ENCODE results near the gene KLHDC8A.

KLHDC8A gene

GRCh38 chr1:205303247-205303888 lies 53.4 kb downstream of the KLHDC8A start:
- Histone ChIP-seq H3K4me1 (ENCODE audit: control insufficient read depth, low read depth, low read length) (peaks cover 16% of the 10 kb centered on the region), H3K36me3 (ENCODE audit: control insufficient read depth, insufficient read depth, low read length) (peaks cover 15% of the 10 kb centered on the region)

GRCh38 chr1:205301842-205302588 lies 54.7 kb downstream of the KLHDC8A start:
- H2AK5ac ChIP-seq (ENCODE audit: low read length), result peak overlapping the region; percentile 81
- no CpG with 5 or more reads among the region's 6 CpGs for WGBS (ENCODE audit: extremely low coverage, insufficient coverage, low lambda C conversion rate)
- H3K56ac ChIP-seq (ENCODE audit: low read length), result peak overlapping the region; percentile 81
- H4K8ac ChIP-seq (ENCODE audit: low read depth, low read length), result no peak overlapping the region
- H3K4me2 ChIP-seq (ENCODE audit: low read length), result peak overlapping the region; percentile 7
- peak overlapping the region; percentile 68 for H3K18ac ChIP-seq (ENCODE audit: low read length)
- H3K36me3 ChIP-seq (ENCODE audit: control insufficient read depth, insufficient read depth, low read length), result peaks cover 11% of the 10 kb centered on the region
- H3K4me3 ChIP-seq (ENCODE audit: low read length), result no peak overlapping the region
- H3K4ac ChIP-seq (ENCODE audit: low read depth, low read length), result peak overlapping the region; percentile 74
- H3K23ac ChIP-seq (ENCODE audit: low read length), result peak overlapping the region; percentile 29
- peak overlapping the region; percentile 69 for H3K9ac ChIP-seq (ENCODE audit: low read length)
- no peaks in the 10 kb centered on the region for H3K79me1 ChIP-seq (ENCODE audit: low read length)
- peak overlapping the region; percentile 92 for H3K27ac ChIP-seq (ENCODE audit: low read depth, low read length)
- peaks cover 21% of the 10 kb centered on the region for H3K4me1 ChIP-seq (ENCODE audit: control insufficient read depth, low read depth, low read length)
- peak; percentile 48 for DNase-seq
- H3K27me3 ChIP-seq (ENCODE audit: insufficient read depth, low read length, poor library complexity), result no peaks in the 10 kb centered on the region
- no peak overlapping the region for H2BK15ac ChIP-seq (replicated peaks; ENCODE audit: low read depth)
- H3K79me2 ChIP-seq (ENCODE audit: control insufficient read depth, insufficient read depth, low read length), result no peaks in the 10 kb centered on the region
- H2BK5ac ChIP-seq (ENCODE audit: low read length), result peak overlapping the region; percentile 88
- H4K5ac ChIP-seq (ENCODE audit: low read length), result peak overlapping the region; percentile 51
- H2BK120ac ChIP-seq (ENCODE audit: low read depth, low read length), result peak overlapping the region; percentile 28

More at GRCh38 chr1:205303247-205303888, 53.4 kb downstream of the KLHDC8A start:
- Histone ChIP-seq H3K4me2 (ENCODE audit: low read length) (no peak overlapping the region), H3K79me1 (ENCODE audit: low read length) (no peaks in the 10 kb centered on the region), H2BK15ac (replicated peaks; ENCODE audit: low read depth) (no peak overlapping the region), H4K5ac (ENCODE audit: low read length) (no peak overlapping the region), H2BK5ac (ENCODE audit: low read length) (no peak overlapping the region), H3K27ac (ENCODE audit: low read depth, low read length) (peak overlapping the region; percentile 62), H2BK120ac (ENCODE audit: low read depth, low read length) (no peak overlapping the region), H3K4me3 (ENCODE audit: low read length) (no peak overlapping the region), H4K8ac (ENCODE audit: low read depth, low read length) (no peak overlapping the region), H3K79me2 (ENCODE audit: control insufficient read depth, insufficient read depth, low read length) (no peaks in the 10 kb centered on the region), H3K9ac (ENCODE audit: low read length) (no peak overlapping the region), H3K27me3 (ENCODE audit: insufficient read depth, low read length, poor library complexity) (no peaks in the 10 kb centered on the region), H3K56ac (ENCODE audit: low read length) (no peak overlapping the region), H3K23ac (ENCODE audit: low read length) (no peak overlapping the region), H2AK5ac (ENCODE audit: low read length) (no peak overlapping the region), H3K4ac (ENCODE audit: low read depth, low read length) (no peak overlapping the region), H3K18ac (ENCODE audit: low read length) (no peak overlapping the region)
- WGBS (ENCODE audit: extremely low coverage, insufficient coverage, low lambda C conversion rate), result no CpG with 5 or more reads among the region's 20 CpGs
- DNase-seq, result no peak

- Histone ChIP-seq H3K4me2 (ENCODE audit: low read length) (peak overlapping the region; percentile 5), H2BK5ac (ENCODE audit: low read length) (peak overlapping the region; percentile 95), H2AK5ac (ENCODE audit: low read length) (no peak overlapping the region), H4K5ac (ENCODE audit: low read length) (no peak overlapping the region), H3K4ac (ENCODE audit: low read depth, low read length) (peak overlapping the region; percentile 74), H3K23ac (ENCODE audit: low read length) (no peak overlapping the region), H3K36me3 (ENCODE audit: control insufficient read depth, insufficient read depth, low read length) (peaks cover 5% of the 10 kb centered on the region), H3K27me3 (ENCODE audit: insufficient read depth, low read length, poor library complexity) (no peaks in the 10 kb centered on the region), H3K9ac (ENCODE audit: low read length) (peak overlapping the region; percentile 69), H3K27ac (ENCODE audit: low read depth, low read length) (peak overlapping the region; percentile 92), H3K79me1 (ENCODE audit: low read length) (no peaks in the 10 kb centered on the region), H2BK15ac (replicated peaks; ENCODE audit: low read depth) (no peak overlapping the region), H3K4me3 (ENCODE audit: low read length) (no peak overlapping the region), H3K4me1 (ENCODE audit: control insufficient read depth, low read depth, low read length) (peaks cover 22% of the 10 kb centered on the region), H3K79me2 (ENCODE audit: control insufficient read depth, insufficient read depth, low read length) (no peaks in the 10 kb centered on the region), H4K8ac (ENCODE audit: low read depth, low read length) (no peak overlapping the region), H3K56ac (ENCODE audit: low read length) (peak overlapping the region; percentile 91), H2BK120ac (ENCODE audit: low read depth, low read length) (peak overlapping the region; percentile 14), H3K18ac (ENCODE audit: low read length) (peak overlapping the region; percentile 68)
- DNase-seq, result peak; percentile 100
- WGBS (ENCODE audit: extremely low coverage, insufficient coverage, low lambda C conversion rate), result no CpG with 5 or more reads among the region's 14 CpGs
Measured at GRCh38 chr1:205301205-205301821, 55.4 kb downstream of the KLHDC8A start.

- Histone ChIP-seq H2AK5ac (ENCODE audit: low read length) (peak overlapping the region; percentile 65), H3K56ac (ENCODE audit: low read length) (peak overlapping the region; percentile 77), H2BK120ac (ENCODE audit: low read depth, low read length) (no peak overlapping the region), H3K4me2 (ENCODE audit: low read length) (no peak overlapping the region), H3K27ac (ENCODE audit: low read depth, low read length) (peak overlapping the region; percentile 76), H3K9ac (ENCODE audit: low read length) (peak overlapping the region; percentile 36), H3K23ac (ENCODE audit: low read length) (no peak overlapping the region), H3K27me3 (ENCODE audit: insufficient read depth, low read length, poor library complexity) (no peaks in the 10 kb centered on the region), H4K8ac (ENCODE audit: low read depth, low read length) (no peak overlapping the region), H3K36me3 (ENCODE audit: control insufficient read depth, insufficient read depth, low read length) (peaks cover 4% of the 10 kb centered on the region), H3K79me1 (ENCODE audit: low read length) (no peaks in the 10 kb centered on the region), H4K5ac (ENCODE audit: low read length) (no peak overlapping the region), H3K4me1 (ENCODE audit: control insufficient read depth, low read depth, low read length) (peaks cover 29% of the 10 kb centered on the region), H3K79me2 (ENCODE audit: control insufficient read depth, insufficient read depth, low read length) (no peaks in the 10 kb centered on the region), H3K4me3 (ENCODE audit: low read length) (no peak overlapping the region), H3K18ac (ENCODE audit: low read length) (peak overlapping the region; percentile 39), H3K4ac (ENCODE audit: low read depth, low read length) (peak overlapping the region; percentile 57), H2BK5ac (ENCODE audit: low read length) (peak overlapping the region; percentile 77), H2BK15ac (replicated peaks; ENCODE audit: low read depth) (no peak overlapping the region)
- WGBS (ENCODE audit: extremely low coverage, insufficient coverage, low lambda C conversion rate), result no CpG with 5 or more reads among the region's 9 CpGs
- no peak for DNase-seq
Measured at GRCh38 chr1:205300149-205300548, 56.6 kb downstream of the KLHDC8A start.

GRCh38 chr1:205298191-205298994 lies 58.3 kb downstream of the KLHDC8A start:
- H3K4me1 ChIP-seq (ENCODE audit: control insufficient read depth, low read depth, low read length), result peaks cover 37% of the 10 kb centered on the region
- WGBS (ENCODE audit: extremely low coverage, insufficient coverage, low lambda C conversion rate), result no CpG with 5 or more reads among the region's 9 CpGs

More at GRCh38 chr1:205298191-205298994, 58.3 kb downstream of the KLHDC8A start:
- no peaks in the 10 kb centered on the region for H3K27me3 ChIP-seq (ENCODE audit: insufficient read depth, low read length, poor library complexity)
- H3K79me1 ChIP-seq (ENCODE audit: low read length), result no peaks in the 10 kb centered on the region
- H2AK5ac ChIP-seq (ENCODE audit: low read length), result peak overlapping the region; percentile 98
- no peaks in the 10 kb centered on the region for H3K79me2 ChIP-seq (ENCODE audit: control insufficient read depth, insufficient read depth, low read length)
- no peak overlapping the region for H3K23ac ChIP-seq (ENCODE audit: low read length)
- peak overlapping the region; percentile 84 for H3K4ac ChIP-seq (ENCODE audit: low read depth, low read length)
- H2BK15ac ChIP-seq (replicated peaks; ENCODE audit: low read depth), result peak overlapping the region; percentile 48
- H4K5ac ChIP-seq (ENCODE audit: low read length), result no peak overlapping the region
- no peaks in the 10 kb centered on the region for H3K36me3 ChIP-seq (ENCODE audit: control insufficient read depth, insufficient read depth, low read length)
- H4K8ac ChIP-seq (ENCODE audit: low read depth, low read length), result no peak overlapping the region
- peak overlapping the region; percentile 81 for H3K56ac ChIP-seq (ENCODE audit: low read length)
- peak overlapping the region; percentile 90 for H3K27ac ChIP-seq (ENCODE audit: low read depth, low read length)
- H3K4me3 ChIP-seq (ENCODE audit: low read length), result no peak overlapping the region
- peak overlapping the region; percentile 24 for H3K9ac ChIP-seq (ENCODE audit: low read length)
- H3K4me2 ChIP-seq (ENCODE audit: low read length), result no peak overlapping the region
- peak overlapping the region; percentile 52 for H2BK120ac ChIP-seq (ENCODE audit: low read depth, low read length)
- H2BK5ac ChIP-seq (ENCODE audit: low read length), result peak overlapping the region; percentile 88
- DNase-seq, result peak; percentile 99
- peak overlapping the region; percentile 86 for H3K18ac ChIP-seq (ENCODE audit: low read length)
